GM12801 (cell line): ENCODE data around the gene TRAF1.

Experiments used
- TF ChIP-seq, protein P1 (sequence below): IDR thresholded peaks from one replicate; pipeline ENCODE4 v1.5.1; 2011; ENCODE audit warnings: control low read depth; ENCODE audit not compliant: insufficient read length; ENCODE audit errors: extremely low read depth

Gene TRAF1

GRCh38 chr9:120859361-120859760 lies 67.2 kb downstream of the TRAF1 start:
- TF ChIP-seq, protein P1, sequence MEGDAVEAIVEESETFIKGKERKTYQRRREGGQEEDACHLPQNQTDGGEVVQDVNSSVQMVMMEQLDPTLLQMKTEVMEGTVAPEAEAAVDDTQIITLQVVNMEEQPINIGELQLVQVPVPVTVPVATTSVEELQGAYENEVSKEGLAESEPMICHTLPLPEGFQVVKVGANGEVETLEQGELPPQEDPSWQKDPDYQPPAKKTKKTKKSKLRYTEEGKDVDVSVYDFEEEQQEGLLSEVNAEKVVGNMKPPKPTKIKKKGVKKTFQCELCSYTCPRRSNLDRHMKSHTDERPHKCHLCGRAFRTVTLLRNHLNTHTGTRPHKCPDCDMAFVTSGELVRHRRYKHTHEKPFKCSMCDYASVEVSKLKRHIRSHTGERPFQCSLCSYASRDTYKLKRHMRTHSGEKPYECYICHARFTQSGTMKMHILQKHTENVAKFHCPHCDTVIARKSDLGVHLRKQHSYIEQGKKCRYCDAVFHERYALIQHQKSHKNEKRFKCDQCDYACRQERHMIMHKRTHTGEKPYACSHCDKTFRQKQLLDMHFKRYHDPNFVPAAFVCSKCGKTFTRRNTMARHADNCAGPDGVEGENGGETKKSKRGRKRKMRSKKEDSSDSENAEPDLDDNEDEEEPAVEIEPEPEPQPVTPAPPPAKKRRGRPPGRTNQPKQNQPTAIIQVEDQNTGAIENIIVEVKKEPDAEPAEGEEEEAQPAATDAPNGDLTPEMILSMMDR: no peak

DNA sequence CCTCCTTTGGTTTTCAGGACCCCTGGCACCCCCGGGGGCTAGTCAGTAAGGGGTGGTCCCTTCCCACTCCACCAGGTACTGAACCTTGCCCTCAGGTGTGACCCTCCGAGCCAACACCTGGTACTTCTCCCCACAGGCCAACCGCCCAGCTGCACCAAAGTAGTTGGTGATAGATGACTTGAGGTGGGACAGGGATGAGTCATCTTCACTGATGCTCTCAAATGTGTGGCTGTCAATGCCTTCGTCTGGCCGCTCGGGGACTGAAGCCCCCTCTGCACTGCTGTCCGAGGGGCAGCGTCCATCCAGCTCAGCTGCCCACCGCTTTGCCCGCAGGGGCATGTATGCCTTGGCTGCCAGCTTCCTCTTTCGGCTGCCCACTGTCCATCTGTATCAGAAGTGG lies 68.7 kb downstream of the TRAF1 start:
- TF ChIP-seq, protein P1: no peak

DNA sequence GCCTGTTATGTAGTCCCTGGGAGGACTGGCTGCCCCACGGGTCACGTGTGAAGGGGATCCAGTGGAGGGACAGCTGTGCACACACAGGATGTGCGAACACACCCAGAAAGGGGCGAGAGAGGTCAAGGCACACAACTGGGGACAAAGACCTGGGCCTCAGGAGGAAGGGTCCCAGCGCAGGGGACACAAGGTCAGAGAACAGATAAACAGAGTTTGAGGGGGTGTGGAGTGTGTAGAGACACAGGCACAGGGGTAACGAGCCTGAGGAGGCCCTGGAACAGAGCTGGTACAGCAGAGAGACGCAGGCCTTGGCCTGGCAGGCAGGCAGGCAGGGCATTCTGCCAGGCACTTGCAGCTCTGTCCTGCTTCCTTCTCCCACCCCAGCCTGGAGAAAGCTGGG lies 69.1 kb downstream of the TRAF1 start:
- TF ChIP-seq, protein P1: no peak

GRCh38 chr9:120856700-120857099 lies 69.9 kb downstream of the TRAF1 start:
- TF ChIP-seq, protein P1: no peak

DNA sequence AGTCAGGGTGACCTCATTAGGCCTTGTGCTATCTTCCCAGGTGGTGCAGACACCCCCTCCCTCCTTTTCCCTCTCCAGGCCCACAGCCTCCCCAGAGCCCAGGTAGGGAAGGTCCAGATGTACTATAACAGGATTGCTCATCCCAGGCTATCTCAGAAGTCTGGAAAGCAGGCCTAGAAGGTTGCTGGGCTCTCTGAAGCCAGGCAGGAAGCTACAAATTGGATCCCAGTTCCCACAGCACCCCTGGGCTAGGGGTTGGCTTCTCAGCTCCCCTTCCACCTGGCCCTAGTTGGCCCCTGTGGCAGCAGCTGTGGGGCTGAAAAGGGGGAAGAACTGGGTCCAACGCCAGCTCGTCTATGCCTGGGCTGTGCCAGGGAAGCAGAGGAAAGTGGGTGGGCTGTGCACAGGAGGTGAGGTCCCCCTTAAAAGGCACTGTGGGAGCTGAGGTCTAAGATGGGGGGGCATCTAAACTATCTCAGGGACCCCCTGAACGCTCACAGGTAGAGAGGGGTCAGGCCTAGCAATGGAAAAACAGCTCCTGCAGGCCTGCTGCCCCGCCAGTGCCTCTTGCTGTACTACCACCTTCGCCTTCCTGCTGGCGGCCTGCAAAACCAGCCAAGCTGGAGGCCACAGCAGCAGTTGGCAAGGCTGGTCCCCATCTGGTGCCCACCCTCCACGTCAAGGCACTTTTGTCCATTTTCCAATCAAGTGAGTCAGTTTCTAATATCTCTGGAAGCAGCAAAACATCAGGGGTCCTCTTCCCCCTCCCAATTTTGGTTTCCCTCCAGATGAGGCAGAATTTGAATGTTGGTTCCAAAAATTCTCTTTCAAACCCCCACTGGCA lies 70.5 kb downstream of the TRAF1 start:
- TF ChIP-seq, protein P1: no peak

DNA sequence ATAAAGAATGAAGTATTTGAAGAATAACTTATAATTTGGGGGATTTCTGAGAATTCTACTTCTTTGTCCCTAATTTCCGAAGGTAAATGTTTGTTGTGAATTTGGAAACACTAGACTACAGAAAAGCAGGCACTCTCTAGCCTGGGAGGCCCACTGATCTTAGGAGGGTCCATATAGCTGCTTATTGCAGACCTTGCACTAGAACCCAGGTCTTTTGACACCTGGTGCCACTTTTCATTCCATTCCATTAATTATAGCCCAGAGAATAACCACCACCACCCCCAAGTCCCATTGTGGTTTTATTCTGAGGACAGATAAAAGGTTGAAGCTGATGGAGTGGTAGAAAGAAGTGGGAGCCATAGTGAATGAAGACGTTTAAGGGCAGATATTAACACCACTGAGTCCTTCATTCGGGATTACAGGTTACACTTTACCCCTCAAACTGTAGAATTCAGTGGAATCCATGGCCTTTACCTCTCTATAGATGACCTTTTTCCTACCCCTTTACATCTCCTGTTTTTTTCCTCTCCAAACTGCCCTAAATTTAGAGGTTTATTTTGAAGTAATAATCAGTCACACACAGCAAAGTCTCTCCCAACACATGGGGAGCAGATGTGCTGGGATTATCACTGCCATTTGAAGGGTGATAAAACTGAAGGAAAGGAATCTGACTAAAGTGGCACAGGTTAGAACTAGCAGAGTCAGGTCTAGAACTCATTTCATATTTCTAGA lies 71.8 kb downstream of the TRAF1 start:
- TF ChIP-seq, protein P1: no peak

DNA sequence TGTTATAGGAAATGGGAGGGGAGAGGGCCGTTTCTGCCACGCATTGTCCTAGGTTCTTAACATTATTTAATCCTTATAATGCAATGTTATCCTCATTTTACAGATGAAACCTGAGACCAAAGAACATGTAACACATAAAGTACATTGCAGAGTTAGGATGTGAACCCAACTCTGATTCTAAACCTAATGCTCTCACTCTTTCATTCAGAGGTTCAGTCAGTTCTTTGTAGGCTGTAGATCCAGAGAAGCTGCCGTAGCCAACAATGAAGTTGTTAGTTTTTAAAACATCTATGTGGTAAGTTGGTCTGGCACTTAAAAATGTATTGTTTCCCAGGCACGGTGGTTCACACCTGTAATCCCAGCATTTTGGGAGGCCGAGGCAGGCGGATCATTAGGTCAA lies 73.4 kb downstream of the TRAF1 start:
- TF ChIP-seq, protein P1: no peak
